HG03521 (cell line): Measurements from ENCODE around the gene ABR.
"Not testable (repeated sequence)": the region's sequence is repeated elsewhere in the genome, so short reads cannot be mapped to it uniquely, and the experiment has no call there.

Experiments
- ATAC-seq: cut with Tn5 transposase; IDR thresholded peaks from one replicate; pipeline ENCODE4 v1.9.1; 2021; ENCODE audit warnings: mild to moderate bottlenecking, moderate library complexity; ENCODE audit not compliant: unreplicated experiment

ABR gene

GRCh38 chr17:1150863-1151600 lies 28.7 kb downstream of the ABR start:
- no peak for ATAC-seq

- ATAC-seq: no peak
These were observed 29.9 kb downstream of the ABR start for GRCh38 chr17:1149869-1150268.

- ATAC-seq: no peak
These were observed 32.1 kb downstream of the ABR start for GRCh38 chr17:1147664-1148063.

GRCh38 chr17:1146561-1147265 lies 33.1 kb downstream of the ABR start:
- no peak for ATAC-seq

- no peak for ATAC-seq
These were observed 34.3 kb downstream of the ABR start for GRCh38 chr17:1145311-1145986.

- no peak for ATAC-seq
These were observed 35.6 kb downstream of the ABR start for GRCh38 chr17:1144162-1144561.

GRCh38 chr17:1143573-1143972 lies 36.2 kb downstream of the ABR start:
- no peak for ATAC-seq

GRCh38 chr17:1142561-1142971 lies 37.2 kb downstream of the ABR start:
- no peak for ATAC-seq

GRCh38 chr17:1137465-1137894 lies 42.3 kb downstream of the ABR start:
- ATAC-seq: no peak

- ATAC-seq: no peak
These were observed 43.0 kb downstream of the ABR start for GRCh38 chr17:1136748-1137147.

GRCh38 chr17:1134634-1135324 lies 45.0 kb downstream of the ABR start:
- no peak for ATAC-seq

GRCh38 chr17:1130191-1130590 lies 49.6 kb downstream of the ABR start:
- ATAC-seq: no peak

GRCh38 chr17:1128463-1128862 lies 51.3 kb downstream of the ABR start:
- not testable (repeated sequence) for ATAC-seq

- no peak for ATAC-seq
These were observed 52.8 kb downstream of the ABR start for GRCh38 chr17:1126801-1127550.

- no peak for ATAC-seq
These were observed 53.5 kb downstream of the ABR start for GRCh38 chr17:1126250-1126797.

GRCh38 chr17:1125788-1126145 lies 54.0 kb downstream of the ABR start:
- ATAC-seq: no peak

GRCh38 chr17:1124896-1125787 lies 54.6 kb downstream of the ABR start:
- ATAC-seq: no peak

GRCh38 chr17:1123921-1124715 lies 55.7 kb downstream of the ABR start:
- ATAC-seq: no peak
